GF-D8 (cell line): Measurements from ENCODE around the gene LUC7L3.
"Not testable (repeated sequence)": the region's sequence is repeated elsewhere in the genome, so short reads cannot be mapped to it uniquely, and the experiment has no call there.

ENCODE experiments used
- DNase-seq: peaks from one replicate; lab custom pipeline; 2025; lab: John Stamatoyannopoulos, UW

LUC7L3 gene

DNA sequence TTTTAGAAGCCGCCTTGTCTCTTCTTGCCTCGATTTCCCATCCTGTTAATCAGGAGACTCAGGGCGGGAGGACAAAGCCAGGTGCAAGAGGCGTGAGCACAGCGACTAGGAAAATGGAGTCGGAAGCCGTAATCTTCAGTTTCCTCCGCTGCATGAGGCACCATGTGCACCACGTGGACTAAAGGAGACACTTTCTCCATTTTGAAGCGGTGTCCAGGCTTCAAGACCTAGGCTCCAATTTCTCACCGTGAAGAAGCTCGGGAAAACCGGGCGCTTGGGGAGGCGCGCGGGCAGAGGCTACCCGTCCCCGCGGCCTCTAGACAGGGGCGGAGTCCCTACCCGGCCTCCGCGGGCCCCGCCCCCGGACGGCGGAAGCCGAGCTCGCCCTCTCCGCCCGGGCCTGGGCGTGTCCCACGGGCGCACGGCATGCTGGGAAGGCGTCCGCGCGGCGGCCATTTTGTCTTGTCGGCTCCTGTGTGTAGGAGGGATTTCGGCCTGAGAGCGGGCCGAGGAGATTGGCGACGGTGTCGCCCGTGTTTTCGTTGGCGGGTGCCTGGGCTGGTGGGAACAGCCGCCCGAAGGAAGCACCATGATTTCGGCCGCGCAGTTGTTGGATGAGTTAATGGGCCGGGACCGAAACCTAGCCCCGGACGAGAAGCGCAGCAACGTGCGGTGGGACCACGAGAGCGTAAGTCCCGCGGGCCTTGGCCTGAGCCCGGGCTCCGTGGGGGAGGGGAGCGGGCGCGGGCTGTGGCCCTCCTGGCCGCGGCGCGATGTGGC lies at the start of gene LUC7L3:
LUC7L3 (plus strand) TSS at position 460 of the 780 bp plus-strand sequence; CDS start at position 590, 130 bp downstream.
- peak; percentile 73 for DNase-seq

DNA sequence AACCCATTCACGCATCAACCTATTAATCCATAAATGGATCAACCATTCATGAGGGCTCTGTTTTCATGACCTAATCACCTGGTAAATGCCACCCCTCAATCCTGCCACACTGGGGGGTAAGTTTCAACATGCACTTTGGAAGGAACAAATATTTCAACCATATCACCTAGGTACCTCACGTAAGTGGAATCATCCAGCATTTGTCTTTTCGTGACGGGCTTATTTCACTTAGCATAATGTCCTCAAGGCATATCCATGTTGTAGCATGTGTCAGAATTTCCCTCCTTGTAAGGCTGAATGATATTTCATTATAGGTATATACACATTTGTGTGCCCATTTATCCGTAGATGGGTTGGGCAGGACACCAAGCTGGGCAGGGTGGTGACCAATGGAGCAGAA lies 47.3 kb upstream of the LUC7L3 start:
- no peak for DNase-seq

DNA sequence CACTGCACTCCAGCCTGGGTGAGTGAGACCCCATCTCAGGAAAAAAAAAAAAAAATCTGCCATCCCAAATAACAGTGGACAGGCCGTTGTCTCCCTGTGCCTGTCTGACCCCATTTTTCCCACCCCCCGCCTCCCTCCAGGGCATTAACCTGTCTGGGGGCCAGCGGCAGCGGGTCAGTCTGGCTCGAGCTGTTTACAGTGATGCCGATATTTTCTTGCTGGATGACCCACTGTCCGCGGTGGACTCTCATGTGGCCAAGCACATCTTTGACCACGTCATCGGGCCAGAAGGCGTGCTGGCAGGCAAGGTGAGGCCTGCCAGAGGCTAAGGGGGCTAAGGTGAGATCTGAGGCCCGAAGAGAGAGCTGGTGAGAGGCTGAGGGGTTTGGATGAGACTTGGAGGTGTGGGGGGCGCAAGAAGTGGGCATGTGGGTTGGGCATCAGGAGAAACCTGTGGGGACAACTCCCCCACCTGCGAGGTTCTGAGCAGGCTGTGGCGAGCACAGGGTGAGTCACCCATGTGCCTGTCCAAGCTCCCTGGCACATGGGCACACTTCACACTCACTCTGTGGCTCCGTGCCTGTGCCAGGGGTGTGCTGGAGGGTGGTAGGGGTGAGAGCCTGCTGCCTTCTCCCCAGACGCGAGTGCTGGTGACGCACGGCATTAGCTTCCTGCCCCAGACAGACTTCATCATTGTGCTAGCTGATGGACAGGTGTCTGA lies 46.4 kb upstream of the LUC7L3 start:
- no peak for DNase-seq

DNA sequence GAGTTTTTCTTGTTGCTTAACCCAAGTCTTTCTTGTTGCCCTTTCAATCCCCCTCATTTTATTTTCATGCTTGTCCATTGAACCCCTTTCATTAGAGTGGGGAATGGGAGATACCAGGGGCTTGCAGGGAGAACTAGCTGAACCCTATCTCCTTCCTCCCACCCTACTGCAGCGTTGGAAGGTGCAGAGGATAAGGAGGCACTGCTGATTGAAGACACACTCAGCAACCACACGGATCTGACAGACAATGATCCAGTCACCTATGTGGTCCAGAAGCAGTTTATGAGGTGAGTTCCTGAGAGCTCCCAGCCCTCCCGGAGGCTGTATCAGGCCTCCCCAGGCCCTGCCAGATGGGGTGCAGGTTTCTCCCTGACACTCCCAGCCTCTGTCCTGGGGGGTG lies 44.2 kb upstream of the LUC7L3 start:
- no peak for DNase-seq

DNA sequence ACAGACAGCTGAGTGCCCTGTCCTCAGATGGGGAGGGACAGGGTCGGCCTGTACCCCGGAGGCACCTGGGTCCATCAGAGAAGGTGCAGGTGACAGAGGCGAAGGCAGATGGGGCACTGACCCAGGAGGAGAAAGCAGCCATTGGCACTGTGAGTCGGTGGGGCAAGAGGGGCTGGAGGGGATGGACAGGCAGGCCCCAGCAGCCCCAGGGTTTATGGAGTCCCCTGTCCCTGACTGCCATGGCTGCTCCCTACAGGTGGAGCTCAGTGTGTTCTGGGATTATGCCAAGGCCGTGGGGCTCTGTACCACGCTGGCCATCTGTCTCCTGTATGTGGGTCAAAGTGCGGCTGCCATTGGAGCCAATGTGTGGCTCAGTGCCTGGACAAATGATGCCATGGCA lies 43.8 kb upstream of the LUC7L3 start:
- no peak for DNase-seq

- DNase-seq: no peak
These were observed 43.1 kb upstream of the LUC7L3 start for GRCh38 chr17:50676065-50676975.

- no peak for DNase-seq
These were observed 41.5 kb upstream of the LUC7L3 start for GRCh38 chr17:50677851-50678375.

- no peak for DNase-seq
These were observed 40.3 kb upstream of the LUC7L3 start for GRCh38 chr17:50679008-50679544.

- DNase-seq: no peak
These were observed 39.3 kb upstream of the LUC7L3 start for GRCh38 chr17:50680126-50680525.

- DNase-seq: not testable (repeated sequence)
These were observed 38.7 kb upstream of the LUC7L3 start for GRCh38 chr17:50680543-50681262.

GRCh38 chr17:50681263-50682200 lies 37.9 kb upstream of the LUC7L3 start:
- DNase-seq: peak; percentile 7

GRCh38 chr17:50682441-50682840 lies 37.0 kb upstream of the LUC7L3 start:
- no peak for DNase-seq

DNA sequence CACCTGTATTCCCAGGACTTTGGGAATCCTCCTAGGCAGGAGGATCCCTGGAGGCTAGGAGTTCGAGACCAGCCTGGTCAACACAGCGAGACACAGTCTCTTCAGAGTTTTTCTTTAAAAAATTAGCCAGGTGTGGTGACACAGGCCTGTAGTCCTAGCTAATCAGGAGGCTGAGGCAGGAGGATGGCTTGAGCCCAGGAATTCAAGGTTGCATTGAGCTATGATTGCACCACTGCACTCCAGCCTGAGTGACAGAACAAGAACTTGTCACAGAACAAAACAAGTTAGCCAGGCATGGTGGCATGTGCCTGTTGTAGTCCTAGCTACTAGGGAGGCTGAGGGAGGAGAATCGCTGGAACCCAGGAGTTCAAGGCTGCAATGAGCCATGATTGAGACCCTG lies 36.5 kb upstream of the LUC7L3 start:
- DNase-seq: no peak

- DNase-seq: no peak
These were observed 35.7 kb upstream of the LUC7L3 start for GRCh38 chr17:50683434-50684287.

- DNase-seq: no peak
These were observed 35.2 kb upstream of the LUC7L3 start for GRCh38 chr17:50684288-50684611.

- no peak for DNase-seq
These were observed 34.6 kb upstream of the LUC7L3 start for GRCh38 chr17:50684612-50685333.

DNA sequence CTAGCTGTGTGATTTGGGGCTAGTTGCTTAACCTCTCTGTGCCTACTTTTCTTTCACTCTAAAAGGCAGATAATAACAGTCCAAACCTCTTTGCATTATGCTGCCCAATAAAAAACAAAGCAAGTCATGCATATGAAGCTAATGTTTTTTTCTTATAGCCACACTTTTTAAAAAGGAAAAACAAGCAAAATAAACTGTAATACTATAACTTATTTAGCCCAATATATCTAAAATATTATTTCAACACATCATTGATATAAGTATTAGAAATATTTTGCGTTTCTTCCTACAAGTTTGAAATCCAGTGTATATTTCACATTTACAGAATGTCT lies 34.1 kb upstream of the LUC7L3 start:
- DNase-seq: no peak

GRCh38 chr17:50685691-50686493 lies 33.5 kb upstream of the LUC7L3 start:
- DNase-seq: no peak
